ENCODE measurements around the gene DTNB.

DNA sequence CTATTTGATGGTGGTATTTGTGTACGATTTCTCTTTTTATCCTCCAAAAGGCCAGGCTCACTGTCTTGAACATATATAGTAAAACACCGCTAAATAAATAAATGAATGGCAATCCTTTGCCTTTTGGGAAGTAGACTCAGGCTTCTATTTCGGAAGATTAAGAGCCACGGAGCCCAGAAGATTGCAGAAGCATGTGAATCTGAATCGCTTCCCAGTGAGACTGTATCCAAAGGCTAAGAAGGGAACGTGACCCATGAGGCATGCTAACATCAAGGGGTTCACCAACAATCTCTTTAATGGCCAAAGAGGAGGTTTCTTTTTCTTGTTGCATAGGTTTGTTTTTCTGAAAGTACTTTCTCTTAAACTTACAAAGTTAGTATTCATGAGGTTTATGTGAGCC, 261.6 kb downstream of the DTNB start:
- TF ChIP-seq, protein P1, sequence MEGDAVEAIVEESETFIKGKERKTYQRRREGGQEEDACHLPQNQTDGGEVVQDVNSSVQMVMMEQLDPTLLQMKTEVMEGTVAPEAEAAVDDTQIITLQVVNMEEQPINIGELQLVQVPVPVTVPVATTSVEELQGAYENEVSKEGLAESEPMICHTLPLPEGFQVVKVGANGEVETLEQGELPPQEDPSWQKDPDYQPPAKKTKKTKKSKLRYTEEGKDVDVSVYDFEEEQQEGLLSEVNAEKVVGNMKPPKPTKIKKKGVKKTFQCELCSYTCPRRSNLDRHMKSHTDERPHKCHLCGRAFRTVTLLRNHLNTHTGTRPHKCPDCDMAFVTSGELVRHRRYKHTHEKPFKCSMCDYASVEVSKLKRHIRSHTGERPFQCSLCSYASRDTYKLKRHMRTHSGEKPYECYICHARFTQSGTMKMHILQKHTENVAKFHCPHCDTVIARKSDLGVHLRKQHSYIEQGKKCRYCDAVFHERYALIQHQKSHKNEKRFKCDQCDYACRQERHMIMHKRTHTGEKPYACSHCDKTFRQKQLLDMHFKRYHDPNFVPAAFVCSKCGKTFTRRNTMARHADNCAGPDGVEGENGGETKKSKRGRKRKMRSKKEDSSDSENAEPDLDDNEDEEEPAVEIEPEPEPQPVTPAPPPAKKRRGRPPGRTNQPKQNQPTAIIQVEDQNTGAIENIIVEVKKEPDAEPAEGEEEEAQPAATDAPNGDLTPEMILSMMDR (IDR thresholded peaks at IDR 0.05) = no peak
- no peak for TF ChIP-seq POLR2A (IDR thresholded peaks at IDR 0.05)

All from ovary (tissue), 3 donors.